ENCODE results near the gene VEZF1.

The VEZF1 gene

DNA sequence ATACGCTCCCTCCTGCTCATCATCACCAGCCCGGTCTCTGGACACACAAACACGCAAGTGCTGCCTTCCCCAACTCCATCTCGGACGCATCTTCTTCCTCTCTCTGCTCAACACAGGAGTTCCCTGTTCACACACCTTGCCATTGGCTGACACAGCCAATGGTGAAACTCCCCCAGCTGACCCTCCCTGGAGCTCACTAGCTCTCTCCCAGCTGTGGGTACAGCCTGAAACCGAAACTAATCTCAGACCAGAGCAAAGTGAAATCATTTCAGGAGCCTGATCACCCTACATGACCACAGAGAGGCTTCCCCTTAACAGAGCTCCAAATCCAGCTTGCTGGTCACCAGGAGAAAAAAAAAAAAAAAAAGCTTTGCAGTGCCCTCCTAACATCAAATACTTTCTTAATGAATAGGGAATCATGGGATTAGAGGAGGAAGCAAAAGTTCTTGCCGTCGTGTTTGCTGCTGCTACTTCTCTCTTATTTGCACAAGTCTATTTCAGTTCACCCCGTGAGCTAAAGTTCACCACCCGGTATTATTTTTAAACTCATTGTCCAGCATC is 41.2 kb downstream of the VEZF1 start:
- no peaks in the 10 kb centered on the region; the same call in 1 of the 2 replicates for H3K4me1 ChIP-seq
- no peaks in the 10 kb centered on the region for H3K9me3 ChIP-seq
- no peak for TF ChIP-seq CTCF (IDR thresholded peaks at IDR 0.05; ENCODE audit: low read depth, low read length)
- no peak for DNase-seq
- no peaks in the 10 kb centered on the region for H3K27me3 ChIP-seq
- no peaks in the 10 kb centered on the region for H3K36me3 ChIP-seq
- H3K4me3 ChIP-seq (ENCODE audit: low read depth, low read length), result no peak overlapping the region

DNA sequence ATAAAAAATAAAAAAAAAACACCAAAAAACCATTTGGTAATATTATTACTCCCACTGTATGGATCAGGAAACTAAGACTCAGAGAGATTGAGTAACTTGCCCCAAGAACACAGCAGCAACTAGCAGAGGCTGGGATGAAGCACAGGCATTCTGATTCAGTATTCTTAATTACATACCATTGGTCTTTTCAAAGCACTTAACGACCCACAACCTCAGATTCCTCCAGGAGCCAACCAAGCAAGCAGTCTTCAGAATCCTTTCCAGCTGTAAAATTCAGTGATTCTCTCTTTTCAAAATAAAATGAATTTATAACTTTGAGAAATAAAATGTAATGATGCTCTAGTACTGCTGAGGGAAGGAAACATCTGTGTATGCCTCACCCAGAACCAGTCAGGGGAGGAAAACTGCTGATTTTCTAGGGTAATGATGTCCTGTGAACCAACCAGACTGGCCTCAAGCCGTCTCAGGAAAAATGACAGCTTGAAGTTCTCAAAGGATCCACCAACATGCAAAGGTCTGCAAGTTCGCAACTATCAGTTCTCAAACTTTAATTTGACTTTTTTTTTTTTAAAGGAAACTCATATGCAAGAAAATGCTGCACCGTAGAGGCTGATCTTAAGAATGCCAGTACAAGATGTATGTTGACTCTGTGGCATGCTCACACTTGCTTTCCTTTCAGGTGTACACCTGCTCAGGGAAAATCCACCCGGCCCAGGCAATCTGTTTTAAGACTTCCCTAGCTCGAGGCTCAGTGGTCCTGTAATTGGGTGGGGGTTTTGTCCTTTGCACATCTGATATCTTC is 41.9 kb downstream of the VEZF1 start:
- TF ChIP-seq CTCF (IDR thresholded peaks at IDR 0.05; ENCODE audit: low read depth, low read length), result no peak

DNA sequence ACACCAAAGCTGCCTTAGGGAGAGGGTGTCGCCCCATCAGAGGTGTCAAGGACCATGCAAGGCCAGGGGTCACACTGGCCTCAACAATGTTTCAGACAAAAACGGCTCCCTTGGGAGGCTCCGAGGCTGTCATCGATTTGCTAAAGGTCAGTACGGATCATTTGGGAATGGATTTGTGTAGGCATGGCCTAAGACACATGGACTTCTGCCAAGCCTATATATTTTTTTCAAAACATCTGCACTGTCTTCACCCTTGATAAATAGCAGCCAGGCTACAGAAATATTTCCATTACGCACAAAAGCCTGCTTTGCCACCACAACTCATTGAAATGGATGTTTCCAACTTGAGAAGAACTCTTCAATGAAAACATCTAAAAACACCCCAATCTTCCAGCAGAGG is 43.1 kb downstream of the VEZF1 start:
- DNase-seq, result no peak
- TF ChIP-seq CTCF (IDR thresholded peaks at IDR 0.05; ENCODE audit: low read depth, low read length), result no peak
- Histone ChIP-seq H3K36me3 (no peaks in the 10 kb centered on the region), H3K27me3 (no peaks in the 10 kb centered on the region), H3K9me3 (no peaks in the 10 kb centered on the region), H3K4me3 (ENCODE audit: low read depth, low read length) (no peak overlapping the region), H3K4me1 (no peaks in the 10 kb centered on the region; the same call in none of the 2 replicates)

More for the DNA sequence above, 41.9 kb downstream of the VEZF1 start:
- no peaks in the 10 kb centered on the region for H3K27me3 ChIP-seq
- no peaks in the 10 kb centered on the region; the same call in 1 of the 2 replicates for H3K4me1 ChIP-seq
- H3K4me3 ChIP-seq (ENCODE audit: low read depth, low read length), result no peak overlapping the region
- no peak for DNase-seq
- no peaks in the 10 kb centered on the region for H3K36me3 ChIP-seq
- H3K9me3 ChIP-seq, result no peaks in the 10 kb centered on the region

GRCh38 chr17:57943645-57944044 is 44.4 kb downstream of the VEZF1 start:
- no peak for DNase-seq
- no peak for TF ChIP-seq CTCF (IDR thresholded peaks at IDR 0.05; ENCODE audit: low read depth, low read length)
- no peaks in the 10 kb centered on the region; the same call in none of the 2 replicates for H3K4me1 ChIP-seq
- no peaks in the 10 kb centered on the region for H3K36me3 ChIP-seq
- H3K27me3 ChIP-seq, result no peaks in the 10 kb centered on the region
- no peaks in the 10 kb centered on the region for H3K9me3 ChIP-seq
- no peak overlapping the region for H3K4me3 ChIP-seq (ENCODE audit: low read depth, low read length)

DNA sequence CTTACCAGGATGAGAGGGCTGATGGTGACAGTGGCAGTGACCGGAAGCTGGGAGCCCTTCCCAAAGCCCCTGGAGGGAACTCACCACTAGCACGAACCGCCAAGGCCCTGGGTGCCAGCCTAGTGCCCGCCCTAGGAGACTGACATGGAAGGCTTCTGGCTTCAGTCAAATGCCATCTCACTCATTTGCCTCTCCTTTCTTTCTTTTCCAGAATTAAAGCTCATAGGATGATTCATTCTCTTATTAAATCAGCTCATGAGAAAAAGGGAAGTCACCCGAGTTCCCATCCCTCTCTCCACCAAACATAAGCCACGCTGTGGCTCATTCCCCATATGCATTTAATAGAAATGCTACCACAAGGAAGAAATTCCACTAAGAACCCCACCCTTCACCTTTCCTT is 44.9 kb downstream of the VEZF1 start:
- H3K27me3 ChIP-seq, result no peaks in the 10 kb centered on the region
- no peak for TF ChIP-seq CTCF (IDR thresholded peaks at IDR 0.05; ENCODE audit: low read depth, low read length)
- DNase-seq, result no peak
- H3K9me3 ChIP-seq, result no peaks in the 10 kb centered on the region
- no peaks in the 10 kb centered on the region; the same call in 1 of the 2 replicates for H3K4me1 ChIP-seq
- no peaks in the 10 kb centered on the region for H3K36me3 ChIP-seq
- no peak overlapping the region for H3K4me3 ChIP-seq (ENCODE audit: low read depth, low read length)
